Lower leg skin (tissue), 4 donors: ENCODE results near the gene POLA1. TPM values are rescaled to one million over a fixed set of nuclear protein-coding genes. Genes with fewer than 3 reads are reported as not detected.

Source experiments
- DNase-seq, 2 donors: peaks; one replicate each; pipeline ENCODE4 v3.0.0-alpha.2; 2019; ENCODE audit warnings: low spot score in 2 of 2
- H3K4me3 ChIP-seq: fragments of 200-600 bp; sonication (generic); 2 replicates; pipeline ENCODE4 v1.5.1; 2017; ENCODE audit warnings: mild to moderate bottlenecking, low read depth; ENCODE audit not compliant: poor library complexity, severe bottlenecking
- CTCF ChIP-seq, 3 donors: fragments of 450-650 bp; IDR thresholded peaks; one replicate each; pipeline ENCODE4 v1.5.1; 2016; ENCODE audit warnings: antibody characterized with exemption in 3 of 3, mild to moderate bottlenecking in 3 of 3, moderate library complexity in 2 of 3
- POLR2A ChIP-seq, 2 donors: fragments of 450-650 bp; IDR thresholded peaks; one replicate each; pipeline ENCODE4 v1.6.1; 2016 to 2017; ENCODE audit warnings: antibody characterized with exemption in 2 of 2, mild to moderate bottlenecking in 1 of 2, moderate library complexity in 1 of 2
- WGBS, 2 donors: methylation state at CpG; one replicate each; pipeline ENCODE4 v1.1.5; 2018; 5-methylcytosine and 5-hydroxymethylcytosine counted together
- intact Hi-C: fragments of 100-400 bp; cut with DNase I; formaldehyde crosslinking; loops from one replicate; pipeline ENCODE4 v1.15.0; 2023; ENCODE audit warnings: low total_unique reads
- total RNA-seq, 4 donors: library from RNA; depleted of rRNA; stranded (reverse); fragments of >200 nt; gene quantifications; one replicate each; pipeline ENCODE4 v1.1.0, GENCODE V29; 2016

The POLA1 gene
- total RNA-seq = 10 to 100 TPM in 1 of 4 donors, 1 to 10 TPM in 3; 7.1 to 12.5 (median 8.1) TPM

GRCh38 chrX:24693453-24694202 is at the start of gene POLA1:
Gene POLA1, plus strand, starts transcription at chrX:24693918. Its CDS starts 44 bp downstream, at chrX:24693962.
- TF ChIP-seq CTCF (IDR thresholded peaks at IDR 0.05) (no peak), POLR2A (IDR thresholded peaks at IDR 0.05) (no peak)
- H3K4me3 ChIP-seq = peak within 1 kb of the TSS; percentile 43
- intact Hi-C loops = no loop called here
- peak; percentile 88 to 98 for DNase-seq
- 0 to 55% methylated on average over 42 to 70 of the region's 70 CpGs for WGBS, 2 donors

DNA sequence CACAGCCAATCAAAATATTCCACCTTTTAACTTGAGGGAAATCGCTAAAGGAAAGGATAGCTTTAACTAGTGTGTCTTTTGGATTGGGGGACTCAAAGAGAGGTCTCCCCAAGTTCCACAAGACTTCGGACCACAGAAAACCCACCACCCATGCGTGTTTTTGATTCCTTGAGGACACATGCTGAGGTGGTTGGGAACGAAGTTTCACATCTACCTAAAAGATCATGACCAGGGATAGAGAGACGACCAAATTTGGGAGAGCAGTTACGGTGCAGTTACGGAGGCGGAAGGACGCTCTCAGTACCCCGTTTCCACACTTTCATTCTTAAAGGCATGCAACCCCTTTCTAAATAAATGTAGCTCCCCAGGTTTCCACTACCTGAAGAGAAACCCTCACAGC is 47.7 kb upstream of the POLA1 start:
- intact Hi-C loops = no loop called here
- no peak for TF ChIP-seq POLR2A (IDR thresholded peaks at IDR 0.05)
- no peak for TF ChIP-seq CTCF (IDR thresholded peaks at IDR 0.05)
- no peak overlapping the region for H3K4me3 ChIP-seq
- 30 to 49% methylated on average over 10 of the region's 10 CpGs for WGBS, 2 donors
- DNase-seq = no peak

DNA sequence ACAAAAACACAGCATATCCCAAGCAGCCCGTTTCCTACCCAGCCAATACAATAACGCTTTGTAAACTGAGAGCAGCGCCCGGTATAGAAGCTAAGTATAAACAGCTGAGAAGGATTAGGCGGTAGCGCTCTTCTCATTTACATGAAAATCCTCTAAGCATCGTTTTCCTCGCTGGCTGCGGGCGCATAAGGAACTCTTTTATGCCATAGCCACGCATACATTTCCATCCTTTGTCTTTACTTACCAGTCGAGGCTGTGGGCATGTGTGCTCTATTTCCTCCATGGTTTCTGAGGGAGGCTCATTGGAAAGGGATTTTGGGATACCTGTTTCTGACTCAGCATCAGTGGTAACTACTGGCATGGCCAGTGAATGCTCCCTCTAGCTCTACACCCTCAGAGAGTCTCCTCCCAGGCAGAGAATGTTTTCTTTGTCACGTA is 47.0 kb upstream of the POLA1 start:
- WGBS, 2 donors = 0 to 17% methylated on average over 13 of the region's 13 CpGs
- H3K4me3 ChIP-seq = no peak overlapping the region
- intact Hi-C loops = no loop called here
- TF ChIP-seq CTCF (IDR thresholded peaks at IDR 0.05) (no peak), POLR2A (IDR thresholded peaks at IDR 0.05) (no peak)
- no peak for DNase-seq

DNA sequence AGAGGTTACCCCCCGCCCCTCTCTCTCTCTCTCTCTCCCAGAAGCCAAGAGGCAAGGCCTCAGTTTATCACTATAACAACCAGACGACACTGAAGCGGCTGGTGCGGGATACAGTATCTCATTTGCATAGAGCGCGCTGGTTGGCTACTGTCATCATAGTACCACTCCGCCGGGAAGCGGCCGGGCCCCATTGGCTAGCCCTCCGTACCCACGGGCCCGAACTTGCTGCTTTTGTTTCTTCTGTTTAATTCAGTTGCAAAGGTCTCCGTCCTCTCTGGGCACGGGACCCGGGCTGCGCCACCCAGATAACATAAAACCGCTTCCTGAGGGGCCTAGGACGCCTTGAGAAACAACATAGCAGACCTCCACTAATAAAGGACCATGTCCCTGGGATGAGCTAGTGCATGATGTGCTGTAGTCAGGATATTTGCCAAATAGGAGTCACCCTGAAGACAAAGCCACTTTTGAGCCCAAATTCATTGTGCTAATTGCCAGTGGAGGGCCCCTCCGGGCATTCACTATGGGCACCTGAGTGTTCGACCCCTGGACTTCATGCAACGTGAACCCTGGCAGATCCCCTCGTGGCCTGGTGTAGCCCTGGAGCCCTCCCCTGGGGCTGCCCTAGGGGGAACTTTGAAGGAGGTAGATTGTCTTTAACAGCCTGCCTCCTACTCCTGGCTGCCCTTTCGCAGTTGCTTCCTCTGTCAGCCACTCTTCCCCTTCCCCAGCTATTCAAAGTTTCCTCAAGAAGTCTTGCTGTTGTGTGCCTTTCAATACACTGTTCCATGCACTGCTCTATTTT is 46.3 kb upstream of the POLA1 start, which contains the start of gene PCYT1B:
Gene PCYT1B (minus strand): TSS at position 91 of the 802 bp plus-strand sequence. CDS start 242 bp downstream, outside the sequence.
- intact Hi-C loops = no loop called here
- TF ChIP-seq CTCF (IDR thresholded peaks at IDR 0.05) (no peak), POLR2A (IDR thresholded peaks at IDR 0.05) (no peak)
- DNase-seq = peak; percentile 36 to 92
- 1 to 32% methylated on average over 20 to 24 of the region's 24 CpGs for WGBS, 2 donors
- H3K4me3 ChIP-seq = no peak within 1 kb of the TSS

- no peak overlapping the region for H3K4me3 ChIP-seq
- DNase-seq = no peak
- TF ChIP-seq POLR2A (IDR thresholded peaks at IDR 0.05) (no peak), CTCF (IDR thresholded peaks at IDR 0.05) (no peak)
- 73 to 80% methylated on average over 6 of the region's 6 CpGs for WGBS, 2 donors
- intact Hi-C loops = no loop called here
Measured at GRCh38 chrX:24648495-24648894, 45.2 kb upstream of the POLA1 start.
